ENCODE measurements around the gene LRMDA. TPM values are rescaled to one million over a fixed set of nuclear protein-coding genes. Genes with fewer than 3 reads are reported as not detected.

Gene LRMDA
- total and polyA plus RNA-seq, 2 of the 4 experiments (the other 2 are of a cell fraction): 0.07 TPM; not detected in 1

GRCh38 chr10:75940742-75941141 lies 509.3 kb downstream of the LRMDA start:
- Histone ChIP-seq H3K14ac (replicated peaks; ENCODE audit: low read depth, low read length) (no peak overlapping the region), H4K8ac (ENCODE audit: low read depth in 2 of 2, low read length in 2 of 2) (no peak overlapping the region), H4K20me1 (ENCODE audit: insufficient read depth, low read length) (no peaks in the 10 kb centered on the region), H3K18ac (ENCODE audit: low read depth, low read length) (no peak overlapping the region), H3K4me2 (ENCODE audit: low read depth, low read length) (no peak overlapping the region), H3K4ac (ENCODE audit: low read depth, low read length) (no peak overlapping the region), H2BK15ac (ENCODE audit: low read depth, low read length) (no peak overlapping the region), H3K79me1 (ENCODE audit: low read depth in 1 of 2, low read length in 2 of 2) (no peaks in the 10 kb centered on the region), H2AFZ (replicated peaks; ENCODE audit: low read length, poor library complexity) (no peak overlapping the region), H2BK120ac (ENCODE audit: low read depth, low read length) (no peak overlapping the region), H3K9me3 (ENCODE audit: control insufficient read depth, insufficient read depth, low read length) (no peaks in the 10 kb centered on the region), H3K27me3 (ENCODE audit: control insufficient read depth, insufficient read depth, low read length) (peaks cover 9% of the 10 kb centered on the region; the same call in 1 of the 2 replicates), H3K27ac (ENCODE audit: insufficient read depth, low read length) (no peak overlapping the region), H2BK20ac (ENCODE audit: low read depth, low read length) (no peak overlapping the region), H3K4me3 (ENCODE audit: insufficient read depth, low read depth, low read length) (no peak overlapping the region), H3K9ac (ENCODE audit: low read depth, low read length) (no peak overlapping the region), H4K5ac (ENCODE audit: low read depth, low read length) (no peak overlapping the region), H2AK5ac (ENCODE audit: low read depth, low read length) (no peak overlapping the region), H3K56ac (ENCODE audit: extremely low read depth, insufficient read depth, low read length) (no peak overlapping the region), H3K4me1 (ENCODE audit: control insufficient read depth, insufficient read depth, low read length) (no peaks in the 10 kb centered on the region), H3K9me1 (ENCODE audit: insufficient read depth, low read length) (no peaks in the 10 kb centered on the region), H2BK5ac (ENCODE audit: low read depth, low read length, poor library complexity, severe bottlenecking) (no peak overlapping the region), H2AK9ac (replicated peaks; ENCODE audit: low read depth, low read length, poor library complexity) (no peak overlapping the region), H4K91ac (ENCODE audit: insufficient read depth, low read depth, low read length) (no peak overlapping the region), H3K23ac (ENCODE audit: low read depth, low read length) (no peak overlapping the region), H3K36me3 (ENCODE audit: control insufficient read depth, insufficient read depth, low read length) (no peaks in the 10 kb centered on the region)
- ChIA-PET CTCF (no interaction called here), POLR2A (ENCODE audit: unreplicated experiment) (no interaction called here)
- ATAC-seq (ENCODE audit: low read depth) (no peak), DNase-seq (no peak)
- intact Hi-C loops (cut with micrococcal nuclease) (no loop called here), dilution Hi-C loops (cut with HindIII; ENCODE audit: low sequenced_read_pairs, unreplicated experiment) (no loop called here), in situ Hi-C loops (cut with MboI; ENCODE audit: low sequenced_read_pairs) (no loop called here)
- no TSS peak for BruUV-seq (replicated peaks)
- 100% methylated on average over 4 of the region's 5 CpGs; no CpG with 5 or more reads in 1 of the 2 experiments for WGBS, 2 experiments (ENCODE audit: extremely low coverage in 2 of 2, insufficient read length in 1 of 2)
- TF ChIP-seq NFE2L2 (IDR thresholded peaks at IDR 0.05; ENCODE audit: low read depth, low read length): no peak
- TF ChIP-seq MAZ (IDR thresholded peaks at IDR 0.05; ENCODE audit: borderline replicate concordance, low read depth, low read length): no peak
- TF ChIP-seq FOS (IDR thresholded peaks at IDR 0.05; ENCODE audit: low read depth, low read length): no peak
- no peak for TF ChIP-seq POLR2A (IDR thresholded peaks at IDR 0.05; ENCODE audit: low read depth, low read length)

Data from IMR-90 (cell line).